ENCODE results near the gene ZNF512B.

DNA sequence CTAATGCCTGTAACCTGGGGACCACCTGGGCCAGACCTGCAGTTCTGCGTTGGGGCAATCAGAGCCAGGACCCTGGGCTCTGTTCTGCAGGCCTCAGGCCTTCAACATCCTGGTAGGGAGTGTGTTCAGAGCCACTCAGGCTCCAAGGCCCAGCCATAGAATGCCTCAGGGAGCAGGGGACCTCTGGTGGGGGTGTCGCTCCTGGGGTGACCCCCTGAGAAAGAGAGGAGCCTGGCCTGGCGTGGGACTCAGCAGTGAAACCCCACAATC is 26.0 kb downstream of the ZNF512B start:
- TF ChIP-seq CTCF (IDR thresholded peaks at IDR 0.05): no peak
- TF ChIP-seq POLR2A (IDR thresholded peaks at IDR 0.05): no peak
